Neuron (in vitro differentiated cells): ENCODE data around the gene PTRH2.
"Not testable (repeated sequence)": the region's sequence is repeated elsewhere in the genome, so short reads cannot be mapped to it uniquely, and the experiment has no call there.

Experiments
- H2AFZ ChIP-seq: one replicate; pipeline ENCODE4 v1.6.1; 2013; ENCODE audit warnings: low read depth, mild to moderate bottlenecking, inconsistent platforms, low read length, moderate library complexity
- H3K27me3 ChIP-seq: one replicate; pipeline ENCODE4 v1.6.1; 2013; ENCODE audit warnings: low read length; ENCODE audit not compliant: insufficient read depth
- H3K36me3 ChIP-seq: one replicate; pipeline ENCODE4 v1.6.1; 2013; ENCODE audit warnings: low read length; ENCODE audit not compliant: insufficient read depth
- H3K4me1 ChIP-seq: one replicate; pipeline ENCODE4 v1.6.1; 2013; ENCODE audit warnings: low read length; ENCODE audit not compliant: insufficient read depth
- H3K4me3 ChIP-seq: 2 replicates; pipeline ENCODE4 v1.5.1; 2013; ENCODE audit warnings: mild to moderate bottlenecking, low read length, moderate library complexity
- H3K9me3 ChIP-seq: one replicate; pipeline ENCODE4 v1.6.1; 2013; ENCODE audit warnings: low read length

The PTRH2 gene

GRCh38 chr17:59680314-59680713, 26.9 kb downstream of the PTRH2 start:
- Histone ChIP-seq H3K4me1 (no peaks in the 10 kb centered on the region), H3K36me3 (peaks cover 94% of the 10 kb centered on the region), H3K4me3 (no peak overlapping the region), H3K27me3 (no peaks in the 10 kb centered on the region), H2AFZ (no peak overlapping the region), H3K9me3 (no peaks in the 10 kb centered on the region)

DNA sequence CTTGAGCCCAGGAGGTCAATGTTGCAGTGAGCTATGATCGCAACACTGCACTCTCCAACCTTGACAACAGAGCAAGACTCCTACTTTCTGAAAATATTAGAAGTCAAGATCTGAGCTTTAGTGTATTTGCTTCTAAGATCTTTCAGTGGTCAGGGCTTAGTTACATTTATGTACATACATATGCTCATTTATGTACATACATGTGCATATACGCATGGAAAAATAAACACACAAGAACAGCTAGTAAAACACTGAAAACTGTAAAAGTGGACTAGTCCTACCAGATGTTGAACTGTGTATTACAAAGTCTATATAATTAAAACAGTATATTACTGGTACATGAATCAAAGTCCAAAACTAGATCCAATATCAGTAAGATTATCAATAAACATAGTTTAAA, 28.3 kb downstream of the PTRH2 start:
- Histone ChIP-seq H3K4me1 (no peaks in the 10 kb centered on the region), H2AFZ (no peak overlapping the region), H3K4me3 (no peak overlapping the region), H3K9me3 (no peaks in the 10 kb centered on the region), H3K36me3 (peaks cover 95% of the 10 kb centered on the region), H3K27me3 (no peaks in the 10 kb centered on the region)

DNA sequence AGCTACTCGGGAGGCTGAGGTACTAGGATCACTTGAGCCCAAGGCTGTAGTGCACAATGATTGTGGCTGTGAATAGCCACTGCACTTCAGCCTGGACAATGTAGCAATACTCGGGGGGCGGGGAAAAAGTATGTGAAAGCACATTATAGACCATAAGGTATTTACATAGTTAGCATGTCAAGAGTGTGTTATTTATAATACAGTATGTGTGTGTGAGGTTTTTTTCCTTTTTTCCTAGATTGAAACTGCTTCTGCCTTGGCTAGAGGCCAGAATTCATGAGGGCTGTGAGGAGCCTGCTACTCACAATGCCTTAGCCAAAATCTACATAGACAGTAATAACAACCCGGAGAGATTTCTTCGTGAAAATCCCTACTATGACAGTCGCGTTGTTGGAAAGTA, 30.5 kb downstream of the PTRH2 start:
- no peaks in the 10 kb centered on the region for H3K27me3 ChIP-seq
- no peak overlapping the region for H3K4me3 ChIP-seq
- no peak overlapping the region for H2AFZ ChIP-seq
- peaks cover 91% of the 10 kb centered on the region for H3K36me3 ChIP-seq
- H3K4me1 ChIP-seq: no peaks in the 10 kb centered on the region
- H3K9me3 ChIP-seq: no peaks in the 10 kb centered on the region

GRCh38 chr17:59675231-59675630, 32.0 kb downstream of the PTRH2 start:
- Histone ChIP-seq H3K36me3 (peaks cover 91% of the 10 kb centered on the region), H3K9me3 (no peaks in the 10 kb centered on the region), H2AFZ (no peak overlapping the region), H3K4me1 (no peaks in the 10 kb centered on the region), H3K4me3 (no peak overlapping the region), H3K27me3 (no peaks in the 10 kb centered on the region)

GRCh38 chr17:59671386-59671785, 35.8 kb downstream of the PTRH2 start:
- peaks cover 94% of the 10 kb centered on the region for H3K36me3 ChIP-seq
- H3K27me3 ChIP-seq: no peaks in the 10 kb centered on the region
- no peaks in the 10 kb centered on the region for H3K9me3 ChIP-seq
- no peaks in the 10 kb centered on the region for H3K4me1 ChIP-seq
- no peak overlapping the region for H2AFZ ChIP-seq
- no peak overlapping the region for H3K4me3 ChIP-seq

- Histone ChIP-seq H3K36me3 (peaks cover 91% of the 10 kb centered on the region), H3K9me3 (no peaks in the 10 kb centered on the region), H3K4me1 (no peaks in the 10 kb centered on the region), H2AFZ (no peak overlapping the region), H3K27me3 (no peaks in the 10 kb centered on the region), H3K4me3 (no peak overlapping the region)
These were observed 37.3 kb downstream of the PTRH2 start for GRCh38 chr17:59669944-59670343.

GRCh38 chr17:59669411-59669810, 37.8 kb downstream of the PTRH2 start:
- H2AFZ ChIP-seq: no peak overlapping the region
- peaks cover 91% of the 10 kb centered on the region for H3K36me3 ChIP-seq
- no peaks in the 10 kb centered on the region for H3K4me1 ChIP-seq
- no peaks in the 10 kb centered on the region for H3K9me3 ChIP-seq
- no peaks in the 10 kb centered on the region for H3K27me3 ChIP-seq
- H3K4me3 ChIP-seq: no peak overlapping the region

DNA sequence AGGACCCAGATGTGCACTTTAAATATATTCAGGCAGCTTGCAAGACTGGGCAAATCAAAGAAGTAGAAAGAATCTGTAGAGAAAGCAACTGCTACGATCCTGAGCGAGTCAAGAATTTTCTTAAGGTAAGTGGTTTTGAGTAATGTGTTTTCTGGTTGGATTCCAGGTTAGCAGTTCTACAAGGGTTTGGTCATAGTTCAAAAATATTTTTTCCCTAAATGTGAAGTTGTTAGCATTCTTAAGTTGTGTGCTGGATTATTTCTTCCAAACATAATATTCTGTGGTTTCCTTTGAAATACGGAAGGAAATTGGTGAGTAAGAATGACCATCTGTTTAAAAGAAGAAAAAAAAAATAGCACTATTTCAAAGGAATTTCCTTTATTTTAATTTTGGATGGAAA, 38.4 kb downstream of the PTRH2 start:
- Histone ChIP-seq H3K9me3 (no peaks in the 10 kb centered on the region), H2AFZ (no peak overlapping the region), H3K4me1 (no peaks in the 10 kb centered on the region), H3K36me3 (peaks cover 91% of the 10 kb centered on the region), H3K27me3 (no peaks in the 10 kb centered on the region), H3K4me3 (no peak overlapping the region)

GRCh38 chr17:59666235-59666634, 41.0 kb downstream of the PTRH2 start:
- Histone ChIP-seq H3K4me1 (no peaks in the 10 kb centered on the region), H2AFZ (no peak overlapping the region), H3K4me3 (no peak overlapping the region), H3K27me3 (no peaks in the 10 kb centered on the region), H3K36me3 (peaks cover 93% of the 10 kb centered on the region), H3K9me3 (no peaks in the 10 kb centered on the region)

- Histone ChIP-seq H3K36me3 (peaks cover 80% of the 10 kb centered on the region), H3K9me3 (peaks cover 16% of the 10 kb centered on the region)
- H3K4me1 ChIP-seq, H2AFZ ChIP-seq, H3K27me3 ChIP-seq, H3K4me3 ChIP-seq: not testable (repeated sequence)
These were observed 50.6 kb downstream of the PTRH2 start for GRCh38 chr17:59656624-59657023.

GRCh38 chr17:59652119-59652518, 55.1 kb downstream of the PTRH2 start:
- H3K4me3 ChIP-seq: no peak overlapping the region
- H3K4me1 ChIP-seq: no peaks in the 10 kb centered on the region
- no peak overlapping the region for H2AFZ ChIP-seq
- peaks cover 87% of the 10 kb centered on the region for H3K36me3 ChIP-seq
- H3K27me3 ChIP-seq: no peaks in the 10 kb centered on the region
- peaks cover 21% of the 10 kb centered on the region for H3K9me3 ChIP-seq

- Histone ChIP-seq H2AFZ (no peak overlapping the region), H3K4me3 (no peak overlapping the region), H3K27me3 (no peaks in the 10 kb centered on the region), H3K9me3 (peaks cover 21% of the 10 kb centered on the region), H3K36me3 (peaks cover 91% of the 10 kb centered on the region), H3K4me1 (no peaks in the 10 kb centered on the region)
These were observed 55.9 kb downstream of the PTRH2 start for GRCh38 chr17:59651346-59651745.

- H3K36me3 ChIP-seq: peaks cover 92% of the 10 kb centered on the region
- H3K4me3 ChIP-seq: no peak overlapping the region
- H3K27me3 ChIP-seq: no peaks in the 10 kb centered on the region
- H2AFZ ChIP-seq: no peak overlapping the region
- H3K9me3 ChIP-seq: peaks cover 21% of the 10 kb centered on the region
- no peaks in the 10 kb centered on the region for H3K4me1 ChIP-seq
These were observed 56.6 kb downstream of the PTRH2 start for GRCh38 chr17:59650642-59651041.

DNA sequence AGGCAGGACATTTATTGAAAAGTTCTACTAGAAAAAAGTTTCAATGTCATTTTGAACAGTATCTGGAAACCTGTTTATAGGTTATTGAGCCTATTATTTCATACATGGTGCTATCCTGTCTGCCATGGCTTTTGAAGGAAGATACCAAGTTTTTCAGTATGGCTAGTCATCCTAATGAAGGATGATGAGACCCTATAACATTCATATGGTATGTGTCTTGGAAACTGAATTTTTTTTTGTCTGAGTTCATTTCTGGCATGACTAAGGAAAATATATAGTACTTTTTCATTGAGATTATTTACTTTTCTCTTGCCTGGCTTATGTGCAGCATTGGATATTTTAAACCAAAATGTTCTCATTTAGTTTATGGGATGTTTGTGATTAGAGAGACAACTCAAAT, 57.3 kb downstream of the PTRH2 start:
- Histone ChIP-seq H3K4me3 (no peak overlapping the region), H3K27me3 (no peaks in the 10 kb centered on the region), H3K36me3 (peaks cover 92% of the 10 kb centered on the region), H3K4me1 (no peaks in the 10 kb centered on the region), H3K9me3 (peaks cover 21% of the 10 kb centered on the region), H2AFZ (no peak overlapping the region)
